ENCODE data around the gene RNU7-1. TPM values are rescaled to one million over a fixed set of nuclear protein-coding genes. Genes with fewer than 3 reads are reported as not detected.

Gene RNU7-1
- total and polyA plus RNA-seq, 2 donors (not counting 1 experiment from before 2014, with no cell fraction given): not detected

DNA sequence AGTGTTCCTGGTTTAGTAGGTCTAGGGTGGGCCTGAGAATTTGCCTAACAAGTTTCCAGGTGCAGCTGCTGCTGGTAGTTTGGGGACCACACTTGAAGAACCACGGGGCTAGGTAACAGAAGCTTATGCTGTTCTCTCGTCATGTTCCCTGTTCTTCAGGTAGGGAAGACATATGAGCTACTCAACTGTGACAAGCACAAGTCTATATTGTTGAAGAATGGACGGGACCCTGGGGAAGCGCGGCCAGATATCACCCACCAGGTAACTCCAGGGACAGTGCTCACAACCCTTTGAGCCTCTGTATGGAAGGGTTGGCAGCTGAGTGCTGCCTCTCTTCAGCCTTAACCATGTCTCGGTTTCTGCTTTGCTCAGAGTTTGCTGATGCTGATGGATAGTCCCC lies 30.6 kb downstream of the RNU7-1 start:
- no peaks in the 10 kb centered on the region for H3K27me3 ChIP-seq (ENCODE audit: control insufficient read depth, insufficient read depth, low read length)
- no peak overlapping the region for H3K9ac ChIP-seq (ENCODE audit: insufficient read depth, low read length)
- no peak for DNase-seq (ENCODE audit: low read depth in 2 of 2)
- TF ChIP-seq, protein P1, sequence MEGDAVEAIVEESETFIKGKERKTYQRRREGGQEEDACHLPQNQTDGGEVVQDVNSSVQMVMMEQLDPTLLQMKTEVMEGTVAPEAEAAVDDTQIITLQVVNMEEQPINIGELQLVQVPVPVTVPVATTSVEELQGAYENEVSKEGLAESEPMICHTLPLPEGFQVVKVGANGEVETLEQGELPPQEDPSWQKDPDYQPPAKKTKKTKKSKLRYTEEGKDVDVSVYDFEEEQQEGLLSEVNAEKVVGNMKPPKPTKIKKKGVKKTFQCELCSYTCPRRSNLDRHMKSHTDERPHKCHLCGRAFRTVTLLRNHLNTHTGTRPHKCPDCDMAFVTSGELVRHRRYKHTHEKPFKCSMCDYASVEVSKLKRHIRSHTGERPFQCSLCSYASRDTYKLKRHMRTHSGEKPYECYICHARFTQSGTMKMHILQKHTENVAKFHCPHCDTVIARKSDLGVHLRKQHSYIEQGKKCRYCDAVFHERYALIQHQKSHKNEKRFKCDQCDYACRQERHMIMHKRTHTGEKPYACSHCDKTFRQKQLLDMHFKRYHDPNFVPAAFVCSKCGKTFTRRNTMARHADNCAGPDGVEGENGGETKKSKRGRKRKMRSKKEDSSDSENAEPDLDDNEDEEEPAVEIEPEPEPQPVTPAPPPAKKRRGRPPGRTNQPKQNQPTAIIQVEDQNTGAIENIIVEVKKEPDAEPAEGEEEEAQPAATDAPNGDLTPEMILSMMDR (conservative IDR thresholded peaks at IDR 0.05 in 1 of 2, IDR thresholded peaks at IDR 0.05 in 1 of 2; ENCODE audit: low read depth in 1 of 2, low read length in 2 of 2): no peak
- TF ChIP-seq EZH2 (IDR thresholded peaks at IDR 0.05; ENCODE audit: low read length, missing control alignments): no peak
- H3K4me3 ChIP-seq (replicated peaks in 1 of 4; ENCODE audit: control extremely low read depth in 1 of 4, insufficient read depth in 1 of 4, low read depth in 3 of 4, low read length in 4 of 4): no peak overlapping the region
- H3K4me2 ChIP-seq (ENCODE audit: extremely low read depth, insufficient read depth, low read length): no peak overlapping the region
- no peaks in the 10 kb centered on the region for H4K20me1 ChIP-seq (ENCODE audit: control insufficient read depth, extremely low read depth, insufficient read depth, low read length)
- H3K9me3 ChIP-seq (ENCODE audit: control insufficient read depth, insufficient read depth, low read depth, low read length): no peaks in the 10 kb centered on the region
- H3K4me1 ChIP-seq (ENCODE audit: control insufficient read depth, extremely low read depth, insufficient read depth, low read length): peaks cover 2% of the 10 kb centered on the region
- peaks cover 32% of the 10 kb centered on the region for H3K79me2 ChIP-seq (ENCODE audit: control insufficient read depth, insufficient read depth, low read length)
- no peak overlapping the region for H3K27ac ChIP-seq (ENCODE audit: insufficient read depth, low read length)
- H3K36me3 ChIP-seq (ENCODE audit: control insufficient read depth, insufficient read depth, low read length): peaks cover 19% of the 10 kb centered on the region
- H2AFZ ChIP-seq (ENCODE audit: low read length): no peak overlapping the region

DNA sequence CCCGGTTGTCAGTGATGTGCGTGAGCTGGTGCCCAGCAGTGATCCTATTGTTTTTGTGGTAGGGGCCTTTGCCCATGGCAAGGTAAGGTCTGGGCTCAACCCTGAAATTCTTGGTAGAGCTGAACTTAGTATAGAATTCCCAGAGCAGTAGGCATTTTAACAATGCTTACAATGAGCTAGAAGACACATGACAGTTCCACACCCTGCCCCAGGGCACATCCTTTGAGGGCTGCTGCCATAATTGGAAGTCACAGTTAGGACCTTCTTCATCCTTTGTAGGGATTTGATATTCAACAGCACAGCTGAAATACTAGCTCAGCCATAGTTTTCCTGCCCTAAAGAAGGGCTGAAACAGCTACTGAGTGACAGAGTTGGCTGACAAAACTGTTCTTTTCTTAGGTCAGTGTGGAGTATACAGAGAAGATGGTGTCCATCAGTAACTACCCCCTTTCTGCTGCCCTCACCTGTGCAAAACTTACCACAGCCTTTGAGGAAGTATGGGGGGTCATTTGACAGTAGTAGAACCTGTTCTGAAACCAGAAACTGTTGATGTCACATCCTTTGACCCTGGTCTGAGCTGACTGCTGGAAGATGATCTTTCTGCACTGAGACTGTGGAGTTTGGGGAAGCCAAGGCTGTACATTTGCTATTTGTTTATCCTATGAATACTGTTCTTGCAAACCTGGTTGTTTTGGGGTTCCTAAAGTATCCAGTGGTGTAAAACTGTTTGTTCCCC lies 31.8 kb downstream of the RNU7-1 start:
- DNase-seq (ENCODE audit: low read depth in 2 of 2): no peak
- no peak overlapping the region for H3K27ac ChIP-seq (ENCODE audit: insufficient read depth, low read length)
- peaks cover 22% of the 10 kb centered on the region for H3K79me2 ChIP-seq (ENCODE audit: control insufficient read depth, insufficient read depth, low read length)
- no peak overlapping the region for H2AFZ ChIP-seq (ENCODE audit: low read length)
- no peaks in the 10 kb centered on the region for H3K4me1 ChIP-seq (ENCODE audit: control insufficient read depth, extremely low read depth, insufficient read depth, low read length)
- no peak for TF ChIP-seq EZH2 (IDR thresholded peaks at IDR 0.05; ENCODE audit: low read length, missing control alignments)
- TF ChIP-seq, protein P1 (conservative IDR thresholded peaks at IDR 0.05 in 1 of 2, IDR thresholded peaks at IDR 0.05 in 1 of 2; ENCODE audit: low read depth in 1 of 2, low read length in 2 of 2): no peak
- H3K27me3 ChIP-seq (ENCODE audit: control insufficient read depth, insufficient read depth, low read length): no peaks in the 10 kb centered on the region
- no peak overlapping the region for H3K9ac ChIP-seq (ENCODE audit: insufficient read depth, low read length)
- no peak overlapping the region for H3K4me2 ChIP-seq (ENCODE audit: extremely low read depth, insufficient read depth, low read length)
- no peaks in the 10 kb centered on the region for H3K9me3 ChIP-seq (ENCODE audit: control insufficient read depth, insufficient read depth, low read depth, low read length)
- H3K4me3 ChIP-seq (replicated peaks in 1 of 4; ENCODE audit: control extremely low read depth in 1 of 4, insufficient read depth in 1 of 4, low read depth in 3 of 4, low read length in 4 of 4): no peak overlapping the region
- H4K20me1 ChIP-seq (ENCODE audit: control insufficient read depth, extremely low read depth, insufficient read depth, low read length): no peaks in the 10 kb centered on the region
- H3K36me3 ChIP-seq (ENCODE audit: control insufficient read depth, insufficient read depth, low read length): peaks cover 21% of the 10 kb centered on the region

DNA sequence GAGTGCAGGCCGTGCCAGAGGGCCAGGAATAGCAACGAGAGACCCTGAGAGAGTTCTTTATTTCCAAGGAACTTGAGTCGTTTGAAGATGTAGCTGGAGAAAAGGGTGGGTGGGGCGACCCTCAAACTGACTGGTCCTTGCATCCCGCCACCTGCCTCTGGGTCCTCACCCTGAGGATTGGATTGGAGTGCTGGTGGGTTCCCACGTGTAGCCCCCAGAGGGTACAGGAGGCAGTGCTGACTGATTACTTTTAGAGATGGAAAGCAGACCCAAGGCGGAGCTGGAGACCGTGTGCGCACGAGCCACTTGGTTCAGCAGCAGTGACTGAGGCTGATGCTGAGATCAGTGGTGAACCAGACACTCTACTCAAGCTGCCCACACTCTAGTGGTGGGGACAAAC lies 34.0 kb downstream of the RNU7-1 start:
- H3K4me2 ChIP-seq (ENCODE audit: extremely low read depth, insufficient read depth, low read length): no peak overlapping the region
- H4K20me1 ChIP-seq (ENCODE audit: control insufficient read depth, extremely low read depth, insufficient read depth, low read length): no peaks in the 10 kb centered on the region
- TF ChIP-seq EZH2 (IDR thresholded peaks at IDR 0.05; ENCODE audit: low read length, missing control alignments): no peak
- TF ChIP-seq, protein P1 (conservative IDR thresholded peaks at IDR 0.05 in 1 of 2, IDR thresholded peaks at IDR 0.05 in 1 of 2; ENCODE audit: low read depth in 1 of 2, low read length in 2 of 2): no peak
- no peak overlapping the region for H3K9ac ChIP-seq (ENCODE audit: insufficient read depth, low read length)
- H3K27me3 ChIP-seq (ENCODE audit: control insufficient read depth, insufficient read depth, low read length): no peaks in the 10 kb centered on the region
- DNase-seq (ENCODE audit: low read depth in 2 of 2): no peak
- no peak overlapping the region for H3K27ac ChIP-seq (ENCODE audit: insufficient read depth, low read length)
- H3K4me3 ChIP-seq (replicated peaks in 1 of 4; ENCODE audit: control extremely low read depth in 1 of 4, insufficient read depth in 1 of 4, low read depth in 3 of 4, low read length in 4 of 4): no peak overlapping the region
- H3K4me1 ChIP-seq (ENCODE audit: control insufficient read depth, extremely low read depth, insufficient read depth, low read length): no peaks in the 10 kb centered on the region
- peaks cover 23% of the 10 kb centered on the region for H3K36me3 ChIP-seq (ENCODE audit: control insufficient read depth, insufficient read depth, low read length)
- H2AFZ ChIP-seq (ENCODE audit: low read length): no peak overlapping the region
- H3K9me3 ChIP-seq (ENCODE audit: control insufficient read depth, insufficient read depth, low read depth, low read length): no peaks in the 10 kb centered on the region
- H3K79me2 ChIP-seq (ENCODE audit: control insufficient read depth, insufficient read depth, low read length): peaks cover 4% of the 10 kb centered on the region
